Neural progenitor cell (in vitro differentiated cells): ENCODE data around the gene LIF.

Source experiments
- CTCF ChIP-seq: fragments of 200-600 bp; sonication (generic); IDR thresholded peaks from 2 replicates; pipeline ENCODE4 v1.5.1; 2017; ENCODE audit warnings: antibody characterized with exemption, mild to moderate bottlenecking
- EZH2 ChIP-seq: fragments of 200-600 bp; sonication (generic); IDR thresholded peaks from 2 replicates; pipeline ENCODE4 v1.6.1; 2017; ENCODE audit warnings: antibody characterized with exemption, mild to moderate bottlenecking, moderate library complexity
- EZH2phosphoT487 ChIP-seq: fragments of 200-600 bp; sonication (generic); IDR thresholded peaks from 2 replicates; pipeline ENCODE4 v1.6.1; 2017; ENCODE audit warnings: antibody characterized with exemption

GRCh38 chr22:30240541-30241417 lies 5.8 kb downstream of the LIF start:
- TF ChIP-seq CTCF (no peak), EZH2phosphoT487 (no peak), EZH2 (no peak)
